H1 (cell line): ENCODE data around the gene CAPN15. TPM values are rescaled to one million over a fixed set of nuclear protein-coding genes. Genes with fewer than 3 reads are reported as not detected.

Experiments used
- CTCF ChIA-PET: fragments of 300-600 bp; sonication (Branson Sonifier 250); formaldehyde crosslinking; loops from one replicate; lab custom pipeline; 2021; ENCODE audit not compliant: partially characterized antibody; lab: Charles Lee
- POLR2A ChIA-PET: fragments of 300-600 bp; sonication (Branson Sonifier 250); formaldehyde crosslinking; loops from one replicate; lab custom pipeline; 2021; ENCODE audit warnings: inconsistent platforms; ENCODE audit not compliant: partially characterized antibody; lab: Charles Lee
- DNase-seq, 2 experiments: peaks; one replicate each; pipeline versions ENCODE4 v3.0.0 to v3.0.0-alpha.2; 2010 to 2022; ENCODE audit warnings: low spot score in 2 of 2, low read depth in 1 of 2, mixed read lengths in 1 of 2
- FAIRE-seq: peaks from 2 replicates; lab custom pipeline; 2011; peaks lifted over from hg19 to GRCh38; lab: Jason Lieb, UNC
- H2AFZ ChIP-seq: 2 replicates; pipeline ENCODE4 v1.8.1; 2012; ENCODE audit warnings: low read length, inconsistent platforms
- H2AK5ac ChIP-seq: 2 replicates; pipeline ENCODE4 v1.6.1; 2013; ENCODE audit warnings: low read depth, low read length
- H2BK120ac ChIP-seq: replicated peaks from 2 replicates; pipeline ENCODE3; 2013; ENCODE audit warnings: low read depth, low read length, inconsistent platforms
- H2BK12ac ChIP-seq: 2 replicates; pipeline ENCODE4 v1.6.1; 2013; ENCODE audit warnings: low read depth, low read length
- H2BK15ac ChIP-seq: 2 replicates; pipeline ENCODE4 v1.6.1; 2013; ENCODE audit warnings: low read length
- H2BK20ac ChIP-seq: 2 replicates; pipeline ENCODE4 v1.6.1; 2013; ENCODE audit warnings: low read length
- H2BK5ac ChIP-seq: 2 replicates; pipeline ENCODE4 v1.6.1; 2013; ENCODE audit warnings: low read depth, low read length
- H3K14ac ChIP-seq: 2 replicates; pipeline ENCODE4 v1.6.1; 2013; ENCODE audit warnings: inconsistent platforms; ENCODE audit not compliant: insufficient read length
- H3K18ac ChIP-seq: 2 replicates; pipeline ENCODE4 v1.6.1; 2013; ENCODE audit warnings: low read length; ENCODE audit errors: extremely low read depth
- H3K23ac ChIP-seq: 2 replicates; pipeline ENCODE4 v1.6.1; 2013; ENCODE audit warnings: inconsistent platforms; ENCODE audit not compliant: insufficient read length
- H3K23me2 ChIP-seq: 2 replicates; pipeline ENCODE4 v1.6.1; 2013; ENCODE audit warnings: low read depth, low read length
- H3K27ac ChIP-seq: 2 replicates; pipeline ENCODE4 v1.6.1; 2011; ENCODE audit warnings: low read depth, low read length, inconsistent platforms
- H3K27me3 ChIP-seq, 4 experiments: replicated peaks in 1 of 4; 1 replicate in 1 of 4; 2 replicates in 3 of 4; pipeline versions ENCODE4 v1.6.1 to v1.8.1; 2011 to 2013; ENCODE audit warnings: low read length in 3 of 4, mild to moderate bottlenecking in 3 of 4, inconsistent platforms in 2 of 4, mixed read lengths in 2 of 4, moderate library complexity in 1 of 4; ENCODE audit not compliant: control insufficient read depth in 3 of 4, insufficient read depth in 3 of 4; ENCODE audit errors: extremely low read depth in 1 of 4
- H3K36me3 ChIP-seq, 4 experiments: 2 replicates each; pipeline versions ENCODE4 v1.6.1 to v1.8.1; 2011 to 2013; ENCODE audit warnings: mild to moderate bottlenecking in 4 of 4, low read length in 3 of 4, moderate library complexity in 2 of 4, control low read depth in 1 of 4, inconsistent platforms in 1 of 4; ENCODE audit not compliant: insufficient read depth in 4 of 4, control insufficient read depth in 2 of 4
- H3K4ac ChIP-seq: replicated peaks from 2 replicates; pipeline ENCODE3; 2013; ENCODE audit warnings: low read length, low read depth, mixed read lengths, inconsistent platforms; ENCODE audit not compliant: insufficient read length
- H3K4me1 ChIP-seq, 4 experiments: replicated peaks in 1 of 4; 1 replicate in 1 of 4; 2 replicates in 3 of 4; pipeline versions ENCODE4 v1.6.1 to v1.8.1; 2011 to 2013; ENCODE audit warnings: low read length in 3 of 4, inconsistent platforms in 2 of 4, mixed read lengths in 1 of 4; ENCODE audit not compliant: insufficient read depth in 4 of 4, control insufficient read depth in 3 of 4
- H3K4me2 ChIP-seq, 2 experiments: 2 replicates each; pipeline versions ENCODE4 v1.6.1 to v1.8.1; 2011 to 2013; ENCODE audit warnings: low read depth in 2 of 2, low read length in 2 of 2, control low read depth in 1 of 2, inconsistent platforms in 1 of 2, mild to moderate bottlenecking in 1 of 2; ENCODE audit not compliant: insufficient read depth in 1 of 2
- H3K4me3 ChIP-seq, 4 experiments: fragments of 200-600, 300-600 bp in 1 of 4; sonication (generic), shearing (Covaris generic), sonication (Bioruptor Twin) in 1 of 4; 2 replicates each; pipeline versions ENCODE4 v1.5.1 to v1.8.1; 2011 to 2016; ENCODE audit warnings: low read length in 4 of 4, low read depth in 3 of 4, control low read depth in 2 of 4, inconsistent platforms in 2 of 4, mild to moderate bottlenecking in 2 of 4, mixed read lengths in 1 of 4, moderate library complexity in 1 of 4; ENCODE audit not compliant: insufficient read depth in 2 of 4; ENCODE audit errors: extremely low read depth in 1 of 4
- H3K56ac ChIP-seq: replicated peaks from 2 replicates; pipeline ENCODE3; 2013; ENCODE audit warnings: low read depth, mild to moderate bottlenecking, mixed read lengths, low read length, inconsistent platforms; ENCODE audit not compliant: insufficient read length
- H3K79me1 ChIP-seq: 2 replicates; pipeline ENCODE4 v1.6.1; 2013; ENCODE audit warnings: low read depth, low read length, control low read depth
- H3K79me2 ChIP-seq, 2 experiments: 2 replicates each; pipeline versions ENCODE4 v1.6.1 to v1.8.1; 2012 to 2013; ENCODE audit warnings: low read length in 2 of 2, mild to moderate bottlenecking in 2 of 2, inconsistent platforms in 1 of 2; ENCODE audit not compliant: insufficient read depth in 2 of 2, control insufficient read depth in 1 of 2
- H3K9ac ChIP-seq, 4 experiments: replicated peaks in 1 of 4; 1 replicate in 1 of 4; 2 replicates in 3 of 4; pipeline versions ENCODE4 v1.6.1 to v1.8.1; 2011 to 2013; ENCODE audit warnings: low read depth in 3 of 4, low read length in 3 of 4, control low read depth in 2 of 4, mild to moderate bottlenecking in 2 of 4, moderate library complexity in 2 of 4, inconsistent platforms in 1 of 4; ENCODE audit errors: extremely low read depth in 1 of 4
- H3K9me3 ChIP-seq, 2 experiments: 2 replicates each; pipeline versions ENCODE4 v1.6.1 to v1.8.1; 2012 to 2013; ENCODE audit warnings: mild to moderate bottlenecking in 2 of 2, moderate library complexity in 2 of 2, control low read depth in 1 of 2, inconsistent platforms in 1 of 2, low read depth in 1 of 2, low read length in 1 of 2, mixed read lengths in 1 of 2; ENCODE audit not compliant: insufficient read depth in 2 of 2
- H4K20me1 ChIP-seq, 2 experiments: replicated peaks in 1 of 2; 2 replicates each; pipeline versions ENCODE3 to v1.8.1; 2011 to 2013; ENCODE audit warnings: inconsistent platforms in 2 of 2, low read length in 2 of 2, mild to moderate bottlenecking in 1 of 2; ENCODE audit not compliant: insufficient read depth in 2 of 2, control insufficient read depth in 1 of 2
- H4K5ac ChIP-seq: 2 replicates; pipeline ENCODE4 v1.6.1; 2013; ENCODE audit warnings: low read length, low read depth, mixed read lengths, inconsistent platforms; ENCODE audit not compliant: insufficient read length
- H4K8ac ChIP-seq: 2 replicates; pipeline ENCODE4 v1.8.0; 2013; ENCODE audit warnings: mild to moderate bottlenecking, moderate library complexity, low read length, inconsistent platforms; ENCODE audit not compliant: insufficient read depth; ENCODE audit errors: extremely low read depth
- H4K91ac ChIP-seq: replicated peaks from 2 replicates; pipeline ENCODE3; 2013; ENCODE audit warnings: low read length, mixed read lengths, inconsistent platforms; ENCODE audit not compliant: insufficient read length
- FOSL1 ChIP-seq: IDR thresholded peaks from 2 replicates; pipeline ENCODE4 v1.6.1; 2011; ENCODE audit warnings: mild to moderate bottlenecking, low read depth, low read length, moderate library complexity; ENCODE audit not compliant: insufficient read depth
- WGBS, 2 experiments: shearing (Covaris generic) in 1 of 2; methylation state at CpG; one replicate each; pipeline versions ENCODE4 v1.1.6 to v1.1.7; 2013 to 2015; ENCODE audit warnings: low lambda C conversion rate in 2 of 2, mixed read lengths in 2 of 2, inconsistent platforms in 1 of 2, low coverage in 1 of 2, missing lambda C conversion rate in 1 of 2; ENCODE audit not compliant: insufficient replicate concordance in 2 of 2, insufficient coverage in 1 of 2, insufficient read length in 1 of 2; ENCODE audit errors: extremely low coverage in 1 of 2, missing lambda C conversion rate in 1 of 2; 5-methylcytosine and 5-hydroxymethylcytosine counted together
- polyA plus RNA-seq, 7 experiments: library from polyadenylated mRNA; depleted of rRNA in 3 of 7; stranded (reverse) in 5 of 7; unstranded in 2 of 7; fragments of >200 nt in 5 of 7; fragments of 200-250 nt in 2 of 7; gene quantifications; 1 replicate in 5 of 7; 2 replicates in 1 of 7; 4 replicates in 1 of 7; pipeline versions ENCODE4 v1.2.1 to v1.2.3, GENCODE V29; 2011 to 2013; ENCODE audit warnings: missing spikeins in 2 of 7, mixed read lengths in 2 of 7
- total RNA-seq: library from RNA; stranded (reverse); fragmentation: NEBNext Ultra II Directional; extraction: Animal tissue kit (Norgen Biotek cat#: 25700); gene quantifications from 2 replicates; pipeline ENCODE4 v1.2.1, GENCODE V29; 2021

The CAPN15 gene
- total and polyA plus RNA-seq, 2 of the 8 experiments (the other 6 are each of a cell fraction or from before 2014, with no cell fraction given), result 38.9 to 76.9 TPM

DNA sequence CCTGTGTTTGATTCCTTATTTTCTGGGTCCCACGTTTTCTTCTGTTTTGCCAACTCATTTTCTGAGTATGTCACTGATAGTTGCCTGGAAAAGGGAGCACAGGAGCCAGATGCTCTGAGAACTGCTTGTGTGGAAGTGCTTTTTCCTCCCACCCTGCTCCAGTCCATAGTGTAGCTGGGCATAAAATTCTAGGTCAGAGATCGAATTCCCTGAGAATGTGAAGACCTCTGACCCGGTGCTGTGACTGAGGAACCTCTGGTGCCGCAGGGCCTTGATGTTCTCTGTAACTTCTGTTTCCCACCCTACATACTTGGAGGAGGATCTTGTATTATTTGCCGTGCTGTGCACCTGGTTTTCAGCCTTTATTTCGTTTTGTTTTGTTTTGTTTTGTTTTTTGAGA lies 19.5 kb upstream of the CAPN15 start:
- no peak for FAIRE-seq
- CTCF ChIA-PET, result no interaction called here

More for the DNA sequence above, 19.5 kb upstream of the CAPN15 start:
- Histone ChIP-seq H3K36me3 (no peaks in the 10 kb centered on the region), H4K91ac (no peak overlapping the region), H2AFZ (no peak overlapping the region), H2BK20ac (no peak overlapping the region), H3K27me3 (no peaks in the 10 kb centered on the region), H3K4me3 (no peak overlapping the region), H3K79me2 (no peaks in the 10 kb centered on the region), H4K20me1 (no peaks in the 10 kb centered on the region), H2AK5ac (no peak overlapping the region), H2BK12ac (no peak overlapping the region), H3K14ac (no peak overlapping the region), H2BK5ac (no peak overlapping the region), H3K27ac (no peak overlapping the region; the same call in 1 of the 2 replicates), H4K8ac (no peak overlapping the region), H4K5ac (no peak overlapping the region), H3K4me2 (no peak overlapping the region), H3K4ac (no peak overlapping the region), H3K9ac (no peak overlapping the region), H3K56ac (no peak overlapping the region), H3K18ac (no peak overlapping the region), H3K4me1 (no peaks in the 10 kb centered on the region; a peak in 1 of 7 replicates), H3K23ac (no peak overlapping the region), H2BK120ac (no peak overlapping the region), H3K23me2 (no peaks in the 10 kb centered on the region), H2BK15ac (no peak overlapping the region), H3K9me3 (no peaks in the 10 kb centered on the region), H3K79me1 (no peaks in the 10 kb centered on the region)
- POLR2A ChIA-PET, result interaction anchor here (2.0 kb wide), 1 partner anchor 12 kb away, joined by 5 read pairs; no protein-coding TSS in a partner anchor
- TF ChIP-seq FOSL1, result no peak
- WGBS, 2 experiments, result 91% methylated on average over 6 of the region's 6 CpGs; no CpG with 5 or more reads in 1 of the 2 experiments
- no peak for DNase-seq
